Natural killer cell (primary cell): ENCODE results near the gene MEF2D. TPM values are rescaled to one million over a fixed set of nuclear protein-coding genes. Genes with fewer than 3 reads are reported as not detected.

Experiments
- ATAC-seq, 3 donors: fragments of 150-1000 bp in 2 of 3; fragments of 200-7000 bp in 1 of 3; cut with Tn5 transposase; 1 replicate in 1 of 3; 2 replicates in 2 of 3; pipeline ENCODE4 v1.10.0; 2021; ENCODE audit warnings: mild to moderate bottlenecking in 2 of 3, moderate library complexity in 2 of 3
- DNase-seq, 2 donors: peaks; one replicate each; pipeline versions ENCODE4 v3.0.0 to v3.0.0-alpha.2; 2013 to 2021; ENCODE audit warnings: mixed read lengths in 1 of 2
- H3K27ac ChIP-seq: one replicate; pipeline ENCODE4 v1.5.1; 2013; ENCODE audit warnings: mild to moderate bottlenecking, low read length
- H3K27me3 ChIP-seq: one replicate; pipeline ENCODE4 v1.6.1; 2013; ENCODE audit warnings: low read length; ENCODE audit not compliant: control insufficient read depth, insufficient read depth
- H3K36me3 ChIP-seq: one replicate; pipeline ENCODE4 v1.6.1; 2013; ENCODE audit warnings: low read length; ENCODE audit not compliant: control insufficient read depth, insufficient read depth
- H3K4me1 ChIP-seq: one replicate; pipeline ENCODE4 v1.6.1; 2013; ENCODE audit warnings: low read length; ENCODE audit not compliant: control insufficient read depth, insufficient read depth
- H3K4me3 ChIP-seq: one replicate; pipeline ENCODE4 v1.5.1; 2013; ENCODE audit warnings: low read length
- H3K9me3 ChIP-seq: one replicate; pipeline ENCODE4 v1.6.1; 2013; ENCODE audit warnings: low read length; ENCODE audit not compliant: control insufficient read depth, insufficient read depth
- H3K27ac Mint-ChIP-seq, 2 donors: one replicate each; pipeline ENCODE4 v1.8.0; 2022; ENCODE audit warnings: mild to moderate bottlenecking in 2 of 2, mixed read lengths in 2 of 2, moderate library complexity in 1 of 2
- H3K27me3 Mint-ChIP-seq, 2 donors: one replicate each; pipeline ENCODE4 v1.8.0; 2022; ENCODE audit warnings: low read depth in 2 of 2, mixed read lengths in 2 of 2
- H3K36me3 Mint-ChIP-seq: one replicate; pipeline ENCODE4 v1.8.0; 2022; ENCODE audit warnings: mixed read lengths
- H3K4me1 Mint-ChIP-seq, 2 donors: one replicate each; pipeline ENCODE4 v1.8.0; 2022; ENCODE audit warnings: mixed read lengths in 2 of 2
- H3K4me3 Mint-ChIP-seq: one replicate; pipeline ENCODE4 v1.8.0; 2022; ENCODE audit warnings: mild to moderate bottlenecking, moderate library complexity, mixed read lengths
- H3K9me3 Mint-ChIP-seq, 2 donors: one replicate each; pipeline ENCODE4 v1.8.0; 2022; ENCODE audit warnings: mixed read lengths in 2 of 2
- WGBS: methylation state at CpG from one replicate; pipeline ENCODE4 v1.1.7; 2013; ENCODE audit warnings: missing lambda C conversion rate; ENCODE audit not compliant: insufficient coverage; 5-methylcytosine and 5-hydroxymethylcytosine counted together
- intact Hi-C: fragments of 100-400 bp; cut with micrococcal nuclease; formaldehyde crosslinking; loops from one replicate; pipeline ENCODE4 v1.14.2; 2022
- total RNA-seq, 4 donors: library from RNA; stranded (reverse); fragments of 120-200 nt in 1 of 4; gene quantifications; one replicate each; pipeline versions ENCODE4 v1.2.3 to v1.2.4, GENCODE V29; 2013 to 2022
- TF ChIP-seq, protein P1 (sequence below): fragments of 200-600 bp; IDR thresholded peaks from one replicate; pipeline ENCODE4 v1.8.0; 2022; ENCODE audit warnings: antibody characterized with exemption

Gene MEF2D
- total RNA-seq, 3 donors from 2014 or later (not counting 1 experiment from before 2014, with no cell fraction given) = 232 to 298 (median 284) TPM

DNA sequence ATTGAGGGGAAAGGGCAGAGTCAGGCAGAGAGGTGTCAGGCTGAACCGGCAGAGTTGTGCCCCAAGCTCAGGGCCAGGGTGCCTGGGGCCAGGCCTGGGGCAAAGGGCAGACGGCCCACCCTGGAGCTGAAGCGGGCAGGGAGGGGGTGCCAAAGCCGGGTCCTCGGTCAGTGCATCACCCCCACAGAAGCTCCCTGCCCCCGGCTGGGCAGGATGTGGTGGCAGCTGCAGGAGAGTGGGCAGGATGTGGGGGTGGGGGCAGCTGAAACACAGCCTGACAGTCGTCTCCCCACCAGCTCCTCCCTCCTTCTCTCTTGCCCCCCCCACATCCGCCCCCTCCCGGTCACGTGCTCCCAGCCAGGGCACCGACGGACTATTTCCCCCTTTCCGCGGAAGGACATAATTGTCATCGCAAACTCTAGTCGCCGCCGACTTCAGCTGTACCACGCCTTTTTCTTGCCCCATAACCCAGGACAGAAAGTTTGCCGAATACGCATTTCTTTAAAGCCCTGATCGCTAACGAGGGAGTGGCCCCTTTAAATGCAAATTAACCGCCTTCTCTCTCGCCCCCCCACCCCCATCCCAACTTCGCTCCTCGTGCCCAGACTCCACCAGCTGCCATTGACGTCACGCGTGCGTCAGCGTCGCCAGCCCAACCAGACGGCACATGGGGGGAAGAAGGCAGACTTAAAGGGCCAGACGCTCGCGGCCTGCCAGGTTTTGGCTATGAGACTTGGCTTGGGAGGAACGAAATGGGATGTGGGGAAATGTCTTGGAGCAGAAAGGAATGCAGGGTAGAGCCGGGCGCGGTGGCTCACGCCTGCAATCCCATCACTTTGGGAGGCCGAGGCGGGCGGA is 4.5 kb upstream of the MEF2D start:
- Histone ChIP-seq H3K4me3 (peak overlapping the region; percentile 36), H3K4me1 (peaks cover 70% of the 10 kb centered on the region), H3K27me3 (no peaks in the 10 kb centered on the region), H3K27ac (peak overlapping the region; percentile 98), H3K36me3 (no peaks in the 10 kb centered on the region), H3K9me3 (no peaks in the 10 kb centered on the region)
- Mint-ChIP-seq H3K9me3 (no peaks in the 10 kb centered on the region), H3K27me3 (no peaks in the 10 kb centered on the region), H3K36me3 (no peaks in the 10 kb centered on the region), H3K27ac (peak overlapping the region; percentile 96 to 99), H3K4me3 (peak overlapping the region; percentile 85), H3K4me1 (peaks cover 67 to 74% of the 10 kb centered on the region in 2 donors)
- DNase-seq (peak; percentile 96 to 100), ATAC-seq (peak; percentile 48 to 73 (median 58))
- WGBS = 9% methylated on average over 44 of the region's 45 CpGs
- intact Hi-C loops = loop anchor here (1.0 to 5.0 kb wide), 3 partner anchors 16 to 168 kb away; partner anchors contain the start of genes CCT3 and TSACC
- TF ChIP-seq, protein P1, sequence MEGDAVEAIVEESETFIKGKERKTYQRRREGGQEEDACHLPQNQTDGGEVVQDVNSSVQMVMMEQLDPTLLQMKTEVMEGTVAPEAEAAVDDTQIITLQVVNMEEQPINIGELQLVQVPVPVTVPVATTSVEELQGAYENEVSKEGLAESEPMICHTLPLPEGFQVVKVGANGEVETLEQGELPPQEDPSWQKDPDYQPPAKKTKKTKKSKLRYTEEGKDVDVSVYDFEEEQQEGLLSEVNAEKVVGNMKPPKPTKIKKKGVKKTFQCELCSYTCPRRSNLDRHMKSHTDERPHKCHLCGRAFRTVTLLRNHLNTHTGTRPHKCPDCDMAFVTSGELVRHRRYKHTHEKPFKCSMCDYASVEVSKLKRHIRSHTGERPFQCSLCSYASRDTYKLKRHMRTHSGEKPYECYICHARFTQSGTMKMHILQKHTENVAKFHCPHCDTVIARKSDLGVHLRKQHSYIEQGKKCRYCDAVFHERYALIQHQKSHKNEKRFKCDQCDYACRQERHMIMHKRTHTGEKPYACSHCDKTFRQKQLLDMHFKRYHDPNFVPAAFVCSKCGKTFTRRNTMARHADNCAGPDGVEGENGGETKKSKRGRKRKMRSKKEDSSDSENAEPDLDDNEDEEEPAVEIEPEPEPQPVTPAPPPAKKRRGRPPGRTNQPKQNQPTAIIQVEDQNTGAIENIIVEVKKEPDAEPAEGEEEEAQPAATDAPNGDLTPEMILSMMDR = no peak

DNA sequence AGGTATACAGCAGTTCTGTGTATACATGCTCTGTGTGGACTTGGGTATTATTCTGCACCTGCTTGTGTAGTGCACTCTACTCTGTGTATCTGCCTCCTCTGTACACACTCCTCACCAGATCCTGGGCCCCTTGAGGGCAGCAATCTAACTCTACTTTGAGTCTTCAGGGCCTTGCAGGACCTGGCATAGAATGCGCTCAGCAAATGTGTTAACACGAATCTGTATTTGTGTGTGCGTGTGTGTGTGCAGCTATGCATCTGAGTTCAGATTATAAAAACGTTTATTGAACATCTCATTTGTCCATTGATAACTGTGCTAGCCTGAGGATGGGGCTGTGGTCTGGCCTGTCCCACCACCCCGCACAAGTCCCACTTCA is 3.9 kb upstream of the MEF2D start:
- Histone ChIP-seq H3K9me3 (no peaks in the 10 kb centered on the region), H3K27ac (peak overlapping the region; percentile 98), H3K27me3 (no peaks in the 10 kb centered on the region), H3K4me3 (peak overlapping the region; percentile 15), H3K4me1 (peaks cover 72% of the 10 kb centered on the region), H3K36me3 (no peaks in the 10 kb centered on the region)
- intact Hi-C loops = loop anchor here (2.0 to 5.0 kb wide), 2 partner anchors 16 to 167 kb away; partner anchors contain the start of genes CCT3 and TSACC
- H3K4me3 Mint-ChIP-seq = peak overlapping the region; percentile 72
- H3K4me1 Mint-ChIP-seq = peaks cover 66 to 73% of the 10 kb centered on the region in 2 donors
- H3K27ac Mint-ChIP-seq = peak overlapping the region; percentile 96 to 99
- no peaks in the 10 kb centered on the region for H3K36me3 Mint-ChIP-seq
- TF ChIP-seq, protein P1 = no peak
- no peak for ATAC-seq
- H3K9me3 Mint-ChIP-seq = no peaks in the 10 kb centered on the region
- no peaks in the 10 kb centered on the region for H3K27me3 Mint-ChIP-seq
- WGBS = 6% methylated on average over 5 of the region's 5 CpGs
- peak in 1 of 2 donors; percentile 67 for DNase-seq

DNA sequence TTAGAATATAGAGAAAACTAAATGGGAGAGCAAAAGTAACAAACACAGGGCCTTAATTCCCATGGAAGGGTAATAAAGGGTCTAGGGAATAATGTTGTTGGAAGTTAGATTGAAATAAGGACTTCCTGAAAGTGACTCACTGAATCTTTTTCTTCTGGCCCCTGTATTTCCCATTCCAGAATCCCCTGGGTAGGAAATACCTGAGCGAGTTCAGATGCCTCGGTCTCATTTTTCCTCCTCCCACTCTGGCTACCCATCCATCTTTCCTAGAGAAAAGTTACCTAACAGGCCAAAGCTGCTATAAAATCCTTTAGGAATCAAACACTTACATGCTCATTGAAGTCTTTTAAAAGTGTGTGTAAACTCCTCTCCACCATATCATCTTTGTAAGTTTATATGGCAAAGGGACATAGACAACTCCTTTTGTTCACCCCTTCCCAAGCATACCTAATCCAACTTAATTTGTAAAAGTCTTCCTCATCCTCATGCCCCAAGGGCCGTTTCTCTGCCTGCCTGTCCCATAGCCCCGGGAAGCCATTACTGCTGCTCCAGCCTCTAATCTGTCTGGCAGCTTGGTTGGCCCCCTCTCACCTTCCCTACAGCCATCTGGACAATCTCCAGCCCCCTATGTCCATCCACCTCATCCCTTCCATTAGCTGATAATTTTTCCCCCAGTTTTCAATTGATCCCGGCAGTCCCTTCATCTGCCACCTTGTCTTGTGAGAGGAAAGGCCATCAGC is 3.3 kb upstream of the MEF2D start:
- H3K9me3 ChIP-seq = no peaks in the 10 kb centered on the region
- Mint-ChIP-seq H3K4me1 (peaks cover 60 to 71% of the 10 kb centered on the region in 2 donors), H3K9me3 (no peaks in the 10 kb centered on the region), H3K27ac (peak overlapping the region; percentile 96 to 99), H3K36me3 (no peaks in the 10 kb centered on the region), H3K27me3 (no peaks in the 10 kb centered on the region), H3K4me3 (peak overlapping the region; percentile 72)
- peak overlapping the region; percentile 98 for H3K27ac ChIP-seq
- 70% methylated on average over 5 of the region's 5 CpGs for WGBS
- TF ChIP-seq, protein P1 = no peak
- H3K27me3 ChIP-seq = no peaks in the 10 kb centered on the region
- intact Hi-C loops = loop anchor here (2.0 to 5.0 kb wide), 2 partner anchors 15 to 167 kb away; partner anchors contain the start of genes CCT3 and TSACC
- H3K36me3 ChIP-seq = no peaks in the 10 kb centered on the region
- H3K4me3 ChIP-seq = no peak overlapping the region
- H3K4me1 ChIP-seq = peaks cover 72% of the 10 kb centered on the region
- no peak for DNase-seq
- no peak for ATAC-seq
